HEK293 (cell line): Measurements from ENCODE around the gene SLC26A1.

Experiments used
- CTCF ChIA-PET: fragments of 350-600 bp; formaldehyde crosslinking; extraction: SDS; loops from one replicate; lab custom pipeline; 2021; ENCODE audit warnings: antibody characterized with exemption; lab: Yijun Ruan, JAX
- POLR2A ChIA-PET: fragments of 300-600 bp; formaldehyde crosslinking; extraction: SDS; loops from one replicate; lab custom pipeline; 2020; ENCODE audit warnings: antibody characterized with exemption, inconsistent platforms; lab: Yijun Ruan, JAX
- H3K27ac ChIP-seq: fragments of 200-500 bp; sonication (Bioruptor generic); 2 replicates; pipeline ENCODE4 v1.5.1; 2014; ENCODE audit warnings: low read depth, low read length, control low read depth, inconsistent platforms; ENCODE audit errors: extremely low read depth
- H3K36me3 ChIP-seq, 2 experiments: fragments of 200-500 bp in 1 of 2; sonication (Bioruptor generic) in 1 of 2; 1 replicate in 1 of 2; 2 replicates in 1 of 2; pipeline ENCODE4 v1.5.1; 2014 to 2017; ENCODE audit warnings: inconsistent platforms in 2 of 2, low read length in 2 of 2; ENCODE audit not compliant: control insufficient read depth in 2 of 2, insufficient read depth in 1 of 2
- H3K4me1 ChIP-seq: fragments of 200-500 bp; sonication (Bioruptor generic); 2 replicates; pipeline ENCODE4 v1.5.1; 2014; ENCODE audit warnings: mild to moderate bottlenecking, low read length, inconsistent platforms; ENCODE audit not compliant: control insufficient read depth, insufficient read depth
- H3K4me3 ChIP-seq: 2 replicates; pipeline ENCODE4 v1.5.1; 2011; ENCODE audit warnings: low read depth, mild to moderate bottlenecking, control low read depth, low read length, moderate library complexity
- H3K9me3 ChIP-seq: fragments of 200-500 bp; sonication (Bioruptor generic); 2 replicates; pipeline ENCODE4 v1.5.1; 2014; ENCODE audit warnings: low read depth, low read length, inconsistent platforms; ENCODE audit not compliant: control insufficient read depth, insufficient read depth
- KLF7 ChIP-seq: fragments of 450-650 bp; formaldehyde crosslinking; IDR thresholded peaks from 2 replicates; pipeline ENCODE4 v1.5.1; 2016; ENCODE audit warnings: missing biosample characterization, missing genetic modification characterization, borderline replicate concordance
- PRDM1 ChIP-seq: fragments of 450-650 bp; formaldehyde crosslinking; IDR thresholded peaks from 2 replicates; pipeline ENCODE4; 2016; ENCODE audit warnings: missing biosample characterization, missing genetic modification characterization
- REPIN1 ChIP-seq: fragments of 450-650 bp; formaldehyde crosslinking; IDR thresholded peaks from 2 replicates; pipeline ENCODE4 v1.5.1; 2017; ENCODE audit warnings: missing biosample characterization, missing genetic modification characterization, low read depth
- ZBTB21 ChIP-seq: fragments of 450-650 bp; formaldehyde crosslinking; IDR thresholded peaks from 2 replicates; pipeline ENCODE4 v1.5.1; 2017; ENCODE audit warnings: missing biosample characterization, missing genetic modification characterization
- ZBTB48 ChIP-seq: fragments of 450-650 bp; formaldehyde crosslinking; IDR thresholded peaks from 2 replicates; pipeline ENCODE4 v1.5.1; 2016; ENCODE audit warnings: missing biosample characterization, missing genetic modification characterization
- ZBTB7A ChIP-seq: fragments of 450-650 bp; formaldehyde crosslinking; IDR thresholded peaks from 2 replicates; pipeline ENCODE4 v1.5.1; 2016; ENCODE audit warnings: low read depth, missing biosample characterization, missing genetic modification characterization
- ZFHX2 ChIP-seq: fragments of 450-650 bp; formaldehyde crosslinking; conservative IDR thresholded peaks from 2 replicates; pipeline ENCODE4 v1.5.1; 2016; ENCODE audit warnings: missing biosample characterization, missing genetic modification characterization
- ZNF155 ChIP-seq: fragments of 450-650 bp; formaldehyde crosslinking; IDR thresholded peaks from 2 replicates; pipeline ENCODE4 v1.5.1; 2016; ENCODE audit warnings: missing biosample characterization, missing genetic modification characterization
- ZNF169 ChIP-seq: fragments of 450-650 bp; formaldehyde crosslinking; IDR thresholded peaks from 2 replicates; pipeline ENCODE4 v1.5.1; 2016; ENCODE audit warnings: missing biosample characterization, missing genetic modification characterization
- ZNF221 ChIP-seq: fragments of 450-650 bp; formaldehyde crosslinking; IDR thresholded peaks from 2 replicates; pipeline ENCODE4 v1.5.1; 2017; ENCODE audit warnings: missing biosample characterization, missing genetic modification characterization, borderline replicate concordance
- ZNF311 ChIP-seq: fragments of 450-650 bp; formaldehyde crosslinking; IDR thresholded peaks from 2 replicates; pipeline ENCODE4 v1.5.1; 2017; ENCODE audit warnings: missing biosample characterization, missing genetic modification characterization, borderline replicate concordance
- ZNF404 ChIP-seq: fragments of 450-650 bp; formaldehyde crosslinking; IDR thresholded peaks from 2 replicates; pipeline ENCODE4 v1.5.1; 2017; ENCODE audit warnings: missing biosample characterization, missing genetic modification characterization
- ZNF624 ChIP-seq: fragments of 450-650 bp; formaldehyde crosslinking; IDR thresholded peaks from 2 replicates; pipeline ENCODE4 v1.5.1; 2017; ENCODE audit warnings: missing biosample characterization, missing genetic modification characterization
- ZNF629 ChIP-seq: fragments of 450-650 bp; formaldehyde crosslinking; IDR thresholded peaks from 2 replicates; pipeline ENCODE4 v1.5.1; 2017; ENCODE audit warnings: missing biosample characterization, missing genetic modification characterization
- ZNF664 ChIP-seq: fragments of 450-650 bp; formaldehyde crosslinking; IDR thresholded peaks from 2 replicates; pipeline ENCODE4 v1.5.1; 2016; ENCODE audit warnings: missing biosample characterization, missing genetic modification characterization
- ZNF677 ChIP-seq: fragments of 450-650 bp; IDR thresholded peaks from 2 replicates; pipeline ENCODE4 v1.5.0; 2018; ENCODE audit warnings: missing biosample characterization, mild to moderate bottlenecking, missing genetic modification characterization, moderate library complexity
- ZNF701 ChIP-seq: fragments of 450-650 bp; formaldehyde crosslinking; IDR thresholded peaks from 2 replicates; pipeline ENCODE4 v1.5.1; 2016; ENCODE audit warnings: missing biosample characterization, missing genetic modification characterization
- ZNF792 ChIP-seq: fragments of 450-650 bp; formaldehyde crosslinking; IDR thresholded peaks from 2 replicates; pipeline ENCODE4 v1.5.1; 2016; ENCODE audit warnings: missing biosample characterization, missing genetic modification characterization
- TF ChIP-seq, protein P1 (sequence below): fragments of 450-650 bp; formaldehyde crosslinking; IDR thresholded peaks from 2 replicates; pipeline ENCODE4 v1.5.1; 2016; ENCODE audit warnings: missing biosample characterization, missing genetic modification characterization
- TF ChIP-seq, protein P2 (sequence below): fragments of 450-650 bp; formaldehyde crosslinking; conservative IDR thresholded peaks from 2 replicates; pipeline ENCODE4 v1.5.1; 2016; ENCODE audit warnings: low read depth, missing biosample characterization, missing genetic modification characterization
- TF ChIP-seq, protein P3 (sequence below): fragments of 450-650 bp; formaldehyde crosslinking; IDR thresholded peaks from 2 replicates; pipeline ENCODE4 v1.5.1; 2016; ENCODE audit warnings: missing biosample characterization, missing genetic modification characterization
- TF ChIP-seq, protein P4 (sequence below): fragments of 450-650 bp; formaldehyde crosslinking; optimal IDR thresholded peaks from 2 replicates; pipeline ENCODE3; 2016; ENCODE audit warnings: missing biosample characterization, mild to moderate bottlenecking, missing genetic modification characterization
- TF ChIP-seq, protein P5 (sequence below): fragments of 450-650 bp; formaldehyde crosslinking; IDR thresholded peaks from 2 replicates; pipeline ENCODE4 v1.5.1; 2016; ENCODE audit warnings: missing biosample characterization, missing genetic modification characterization, borderline replicate concordance

Gene SLC26A1

DNA sequence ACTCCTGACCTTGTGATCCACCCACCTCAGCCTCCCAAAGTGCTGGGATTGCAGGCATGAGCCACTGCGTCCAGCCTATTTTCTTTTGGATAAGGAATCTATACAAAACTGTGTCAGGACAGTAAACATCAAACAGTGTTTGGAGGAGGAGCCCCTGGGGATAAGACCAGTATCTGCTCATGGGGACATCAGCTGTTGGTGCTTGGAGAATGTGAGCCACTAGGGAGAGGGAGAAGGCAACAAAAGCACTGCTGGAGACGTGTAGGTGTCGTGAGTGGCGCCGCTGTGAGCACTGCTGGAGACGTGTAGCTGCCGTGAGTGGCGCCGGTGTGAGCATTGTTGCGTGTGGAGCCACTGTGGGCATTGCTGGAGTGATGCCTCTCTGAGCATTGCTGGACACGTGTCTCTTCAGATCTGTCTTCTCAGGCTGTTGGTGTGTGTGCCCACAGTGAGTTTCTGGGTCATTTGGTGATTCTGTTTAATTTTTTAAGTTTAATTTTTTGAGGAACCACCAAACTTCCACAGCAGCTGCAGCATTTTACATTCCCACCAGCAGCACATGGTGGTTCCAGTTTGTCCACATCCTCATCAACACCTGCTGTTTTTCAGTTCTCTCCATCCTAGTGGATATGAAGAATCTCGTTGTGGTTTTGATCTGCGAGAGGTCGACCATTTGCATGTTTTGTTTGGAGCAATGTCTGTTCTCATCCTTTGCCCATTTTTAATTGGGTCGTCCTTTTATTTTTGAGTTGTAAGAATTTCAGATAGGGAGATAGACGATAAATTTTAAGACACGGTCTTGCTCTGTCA is 38.8 kb downstream of the SLC26A1 start:
- H3K27ac ChIP-seq: no peak overlapping the region
- H3K4me3 ChIP-seq: no peak overlapping the region
- ChIA-PET CTCF (no interaction called here), POLR2A (no interaction called here)
- no peak for TF ChIP-seq ZFHX2 (tag by site-specific recombination)
- TF ChIP-seq ZNF629 (tag by site-specific recombination): no peak
- no peak for TF ChIP-seq ZBTB7A (tag by site-specific recombination)
- no peak for TF ChIP-seq ZNF155 (tag by site-specific recombination)
- TF ChIP-seq KLF7 (tag by site-specific recombination): no peak
- TF ChIP-seq, protein P1, sequence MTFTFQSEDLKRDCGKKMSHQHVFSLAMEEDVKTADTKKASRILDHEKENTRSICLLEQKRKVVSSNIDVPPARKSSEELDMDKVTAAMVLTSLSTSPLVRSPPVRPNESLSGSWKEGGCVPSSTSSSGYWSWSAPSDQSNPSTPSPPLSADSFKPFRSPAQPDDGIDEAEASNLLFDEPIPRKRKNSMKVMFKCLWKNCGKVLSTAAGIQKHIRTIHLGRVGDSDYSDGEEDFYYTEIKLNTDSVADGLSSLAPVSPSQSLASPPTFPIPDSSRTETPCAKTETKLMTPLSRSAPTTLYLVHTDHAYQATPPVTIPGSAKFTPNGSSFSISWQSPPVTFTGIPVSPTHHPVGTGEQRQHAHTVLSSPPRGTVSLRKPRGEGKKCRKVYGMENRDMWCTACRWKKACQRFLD (tag by site-specific recombination): no peak
- TF ChIP-seq, protein P2, sequence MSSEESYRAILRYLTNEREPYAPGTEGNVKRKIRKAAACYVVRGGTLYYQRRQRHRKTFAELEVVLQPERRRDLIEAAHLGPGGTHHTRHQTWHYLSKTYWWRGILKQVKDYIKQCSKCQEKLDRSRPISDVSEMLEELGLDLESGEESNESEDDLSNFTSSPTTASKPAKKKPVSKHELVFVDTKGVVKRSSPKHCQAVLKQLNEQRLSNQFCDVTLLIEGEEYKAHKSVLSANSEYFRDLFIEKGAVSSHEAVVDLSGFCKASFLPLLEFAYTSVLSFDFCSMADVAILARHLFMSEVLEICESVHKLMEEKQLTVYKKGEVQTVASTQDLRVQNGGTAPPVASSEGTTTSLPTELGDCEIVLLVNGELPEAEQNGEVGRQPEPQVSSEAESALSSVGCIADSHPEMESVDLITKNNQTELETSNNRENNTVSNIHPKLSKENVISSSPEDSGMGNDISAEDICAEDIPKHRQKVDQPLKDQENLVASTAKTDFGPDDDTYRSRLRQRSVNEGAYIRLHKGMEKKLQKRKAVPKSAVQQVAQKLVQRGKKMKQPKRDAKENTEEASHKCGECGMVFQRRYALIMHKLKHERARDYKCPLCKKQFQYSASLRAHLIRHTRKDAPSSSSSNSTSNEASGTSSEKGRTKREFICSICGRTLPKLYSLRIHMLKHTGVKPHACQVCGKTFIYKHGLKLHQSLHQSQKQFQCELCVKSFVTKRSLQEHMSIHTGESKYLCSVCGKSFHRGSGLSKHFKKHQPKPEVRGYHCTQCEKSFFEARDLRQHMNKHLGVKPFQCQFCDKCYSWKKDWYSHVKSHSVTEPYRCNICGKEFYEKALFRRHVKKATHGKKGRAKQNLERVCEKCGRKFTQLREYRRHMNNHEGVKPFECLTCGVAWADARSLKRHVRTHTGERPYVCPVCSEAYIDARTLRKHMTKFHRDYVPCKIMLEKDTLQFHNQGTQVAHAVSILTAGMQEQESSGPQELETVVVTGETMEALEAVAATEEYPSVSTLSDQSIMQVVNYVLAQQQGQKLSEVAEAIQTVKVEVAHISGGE (tag by site-specific recombination): no peak
- TF ChIP-seq ZNF664 (tag by site-specific recombination): no peak
- no peaks in the 10 kb centered on the region for H3K9me3 ChIP-seq
- no peaks in the 10 kb centered on the region for H3K4me1 ChIP-seq
- H3K36me3 ChIP-seq: peaks cover 0 to 26% of the 10 kb centered on the region in 2 experiments; a peak in 1 of 3 replicates

DNA sequence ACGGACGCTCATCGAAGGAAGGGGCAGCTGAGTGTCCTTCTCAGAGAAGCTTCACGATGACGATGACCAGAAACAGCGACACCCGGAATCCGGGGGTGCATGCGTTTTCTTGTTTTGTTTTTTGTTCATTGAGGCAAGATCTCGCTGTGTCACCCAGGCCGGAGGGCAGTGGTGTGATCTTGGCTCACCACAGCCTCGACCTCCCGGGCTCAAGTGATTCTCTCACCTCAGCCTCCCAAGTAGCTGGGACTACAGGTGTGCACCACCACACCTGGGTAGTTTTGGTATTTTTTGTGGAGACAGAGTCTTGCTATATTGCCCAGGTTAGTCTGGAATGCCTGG is 39.7 kb downstream of the SLC26A1 start:
- H3K9me3 ChIP-seq: no peaks in the 10 kb centered on the region
- no peak overlapping the region for H3K27ac ChIP-seq
- ChIA-PET POLR2A (no interaction called here), CTCF (interaction anchor here (0.6 kb wide), 1 partner anchor 12 kb away, joined by 3 read pairs; no protein-coding TSS in a partner anchor)
- H3K4me1 ChIP-seq: no peaks in the 10 kb centered on the region
- H3K4me3 ChIP-seq: no peak overlapping the region
- peaks cover 0 to 19% of the 10 kb centered on the region in 2 experiments; a peak in 1 of 3 replicates for H3K36me3 ChIP-seq
- TF ChIP-seq KLF7 (tag by site-specific recombination) (no peak), ZNF404 (tag by site-specific recombination) (no peak), ZNF221 (tag by site-specific recombination) (no peak), ZNF624 (tag by site-specific recombination) (no peak), ZBTB48 (tag by site-specific recombination) (no peak), REPIN1 (no peak), ZNF169 (no peak), ZNF311 (tag by site-specific recombination) (no peak), ZNF792 (tag by site-specific recombination) (no peak), PRDM1 (tag by site-specific recombination) (no peak), ZNF677 (no peak), ZBTB21 (tag by site-specific recombination) (no peak), ZNF701 (tag by site-specific recombination) (no peak)
- TF ChIP-seq, protein P3, sequence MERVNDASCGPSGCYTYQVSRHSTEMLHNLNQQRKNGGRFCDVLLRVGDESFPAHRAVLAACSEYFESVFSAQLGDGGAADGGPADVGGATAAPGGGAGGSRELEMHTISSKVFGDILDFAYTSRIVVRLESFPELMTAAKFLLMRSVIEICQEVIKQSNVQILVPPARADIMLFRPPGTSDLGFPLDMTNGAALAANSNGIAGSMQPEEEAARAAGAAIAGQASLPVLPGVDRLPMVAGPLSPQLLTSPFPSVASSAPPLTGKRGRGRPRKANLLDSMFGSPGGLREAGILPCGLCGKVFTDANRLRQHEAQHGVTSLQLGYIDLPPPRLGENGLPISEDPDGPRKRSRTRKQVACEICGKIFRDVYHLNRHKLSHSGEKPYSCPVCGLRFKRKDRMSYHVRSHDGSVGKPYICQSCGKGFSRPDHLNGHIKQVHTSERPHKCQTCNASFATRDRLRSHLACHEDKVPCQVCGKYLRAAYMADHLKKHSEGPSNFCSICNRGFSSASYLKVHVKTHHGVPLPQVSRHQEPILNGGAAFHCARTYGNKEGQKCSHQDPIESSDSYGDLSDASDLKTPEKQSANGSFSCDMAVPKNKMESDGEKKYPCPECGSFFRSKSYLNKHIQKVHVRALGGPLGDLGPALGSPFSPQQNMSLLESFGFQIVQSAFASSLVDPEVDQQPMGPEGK (tag by site-specific recombination): no peak
- TF ChIP-seq, protein P4, sequence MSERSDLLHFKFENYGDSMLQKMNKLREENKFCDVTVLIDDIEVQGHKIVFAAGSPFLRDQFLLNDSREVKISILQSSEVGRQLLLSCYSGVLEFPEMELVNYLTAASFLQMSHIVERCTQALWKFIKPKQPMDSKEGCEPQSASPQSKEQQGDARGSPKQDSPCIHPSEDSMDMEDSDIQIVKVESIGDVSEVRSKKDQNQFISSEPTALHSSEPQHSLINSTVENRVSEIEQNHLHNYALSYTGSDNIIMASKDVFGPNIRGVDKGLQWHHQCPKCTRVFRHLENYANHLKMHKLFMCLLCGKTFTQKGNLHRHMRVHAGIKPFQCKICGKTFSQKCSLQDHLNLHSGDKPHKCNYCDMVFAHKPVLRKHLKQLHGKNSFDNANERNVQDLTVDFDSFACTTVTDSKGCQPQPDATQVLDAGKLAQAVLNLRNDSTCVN (tag by site-specific recombination): no peak
- TF ChIP-seq, protein P5, sequence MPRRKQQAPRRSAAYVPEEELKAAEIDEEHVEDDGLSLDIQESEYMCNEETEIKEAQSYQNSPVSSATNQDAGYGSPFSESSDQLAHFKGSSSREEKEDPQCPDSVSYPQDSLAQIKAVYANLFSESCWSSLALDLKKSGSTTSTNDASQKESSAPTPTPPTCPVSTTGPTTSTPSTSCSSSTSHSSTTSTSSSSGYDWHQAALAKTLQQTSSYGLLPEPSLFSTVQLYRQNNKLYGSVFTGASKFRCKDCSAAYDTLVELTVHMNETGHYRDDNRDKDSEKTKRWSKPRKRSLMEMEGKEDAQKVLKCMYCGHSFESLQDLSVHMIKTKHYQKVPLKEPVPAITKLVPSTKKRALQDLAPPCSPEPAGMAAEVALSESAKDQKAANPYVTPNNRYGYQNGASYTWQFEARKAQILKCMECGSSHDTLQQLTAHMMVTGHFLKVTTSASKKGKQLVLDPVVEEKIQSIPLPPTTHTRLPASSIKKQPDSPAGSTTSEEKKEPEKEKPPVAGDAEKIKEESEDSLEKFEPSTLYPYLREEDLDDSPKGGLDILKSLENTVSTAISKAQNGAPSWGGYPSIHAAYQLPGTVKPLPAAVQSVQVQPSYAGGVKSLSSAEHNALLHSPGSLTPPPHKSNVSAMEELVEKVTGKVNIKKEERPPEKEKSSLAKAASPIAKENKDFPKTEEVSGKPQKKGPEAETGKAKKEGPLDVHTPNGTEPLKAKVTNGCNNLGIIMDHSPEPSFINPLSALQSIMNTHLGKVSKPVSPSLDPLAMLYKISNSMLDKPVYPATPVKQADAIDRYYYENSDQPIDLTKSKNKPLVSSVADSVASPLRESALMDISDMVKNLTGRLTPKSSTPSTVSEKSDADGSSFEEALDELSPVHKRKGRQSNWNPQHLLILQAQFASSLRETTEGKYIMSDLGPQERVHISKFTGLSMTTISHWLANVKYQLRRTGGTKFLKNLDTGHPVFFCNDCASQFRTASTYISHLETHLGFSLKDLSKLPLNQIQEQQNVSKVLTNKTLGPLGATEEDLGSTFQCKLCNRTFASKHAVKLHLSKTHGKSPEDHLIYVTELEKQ (tag by site-specific recombination): no peak
